HuH-7.5 (cell line): ENCODE measurements around the gene SPATA3.

Experiments
- DNase-seq: peaks from one replicate; pipeline ENCODE4 v3.0.0; 2011; ENCODE audit warnings: low spot score

Gene SPATA3

GRCh38 chr2:230968921-230969658 is 26.8 kb upstream of the SPATA3 start:
- no peak for DNase-seq

- no peak for DNase-seq
These were observed 26.3 kb upstream of the SPATA3 start for GRCh38 chr2:230969659-230970015.

DNA sequence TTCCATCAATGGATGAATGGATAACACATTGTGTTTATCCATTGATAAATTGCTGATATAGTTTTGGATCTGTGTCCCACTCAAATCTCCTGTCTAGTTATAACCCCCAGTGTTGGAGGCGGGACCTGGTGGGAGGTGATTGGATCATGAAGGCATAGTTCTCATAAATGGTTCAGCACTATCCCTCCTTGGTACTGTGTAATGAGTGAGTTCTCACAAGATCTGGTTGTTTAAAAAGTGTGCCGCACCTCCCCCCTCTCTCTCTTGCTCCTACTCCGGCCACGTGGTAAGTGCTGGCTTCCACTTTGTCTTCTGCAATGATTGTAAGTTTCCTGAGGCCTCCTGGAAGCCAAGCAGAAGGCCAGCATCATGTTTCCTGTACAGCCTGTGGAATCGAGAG is 23.9 kb upstream of the SPATA3 start:
- no peak for DNase-seq

GRCh38 chr2:230974096-230974913 is 21.6 kb upstream of the SPATA3 start:
- DNase-seq = no peak

DNA sequence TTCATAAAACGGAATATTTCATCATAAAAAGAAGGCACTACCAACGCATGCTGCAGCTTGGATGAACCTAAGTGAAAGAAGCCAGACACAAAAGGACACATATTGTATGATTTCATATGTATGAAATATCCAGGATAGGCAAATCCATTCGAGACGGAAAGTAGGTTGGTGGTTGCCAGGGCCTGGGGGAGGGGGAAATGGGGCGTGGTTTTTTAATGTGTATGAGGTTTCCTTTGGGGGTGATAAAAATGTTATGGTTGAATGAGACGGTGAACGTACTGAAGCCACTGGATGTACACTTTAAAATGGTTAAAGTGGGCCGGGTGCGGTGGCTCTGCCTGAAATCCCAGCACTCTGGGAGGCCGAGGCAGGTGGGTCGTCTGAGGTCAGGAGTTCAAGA is 20.0 kb upstream of the SPATA3 start:
- DNase-seq = no peak

- DNase-seq = no peak
These were observed 19.2 kb upstream of the SPATA3 start for GRCh38 chr2:230976671-230977171.

DNA sequence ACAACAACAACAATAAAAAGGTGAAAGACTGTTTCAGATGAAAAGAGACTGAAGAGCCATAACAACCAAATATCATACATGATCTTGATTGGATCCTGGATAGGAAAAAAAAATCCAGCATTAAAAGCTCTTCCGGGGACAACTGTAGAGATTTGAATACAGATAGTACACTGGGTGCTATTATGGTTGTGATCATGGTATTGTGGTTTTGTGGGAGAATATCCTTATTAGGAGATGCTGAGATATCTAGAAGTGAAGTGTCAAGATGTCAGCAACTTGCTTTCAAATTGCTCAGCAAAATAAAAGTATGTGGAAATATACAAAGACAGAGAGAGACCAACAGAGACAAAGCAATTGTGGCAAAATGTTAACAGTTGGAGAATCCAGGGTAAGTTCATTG is 15.5 kb upstream of the SPATA3 start:
- no peak for DNase-seq

- DNase-seq = no peak
These were observed 14.2 kb upstream of the SPATA3 start for GRCh38 chr2:230981704-230982103.

DNA sequence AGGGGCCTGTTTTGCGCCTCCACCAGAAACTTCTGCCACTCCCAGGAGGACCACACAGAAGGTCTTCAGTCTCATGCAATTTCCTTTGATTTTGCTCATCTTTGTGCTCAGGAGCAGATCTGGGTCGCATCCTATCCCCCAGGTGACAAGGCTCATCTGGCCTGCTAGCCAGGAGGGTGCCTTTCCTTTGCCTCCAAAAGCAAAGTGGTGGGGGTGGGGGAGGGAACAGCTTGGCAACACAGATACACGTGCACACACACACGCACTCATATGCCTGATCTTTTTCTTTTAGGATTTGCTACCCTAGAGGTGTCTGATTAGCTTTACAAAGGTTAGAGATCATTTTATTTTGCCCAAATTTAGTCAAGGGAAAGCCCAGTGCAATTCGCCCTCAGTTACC is 13.8 kb upstream of the SPATA3 start:
- DNase-seq = no peak

- DNase-seq = no peak
These were observed 13.4 kb upstream of the SPATA3 start for GRCh38 chr2:230982528-230982927.

DNA sequence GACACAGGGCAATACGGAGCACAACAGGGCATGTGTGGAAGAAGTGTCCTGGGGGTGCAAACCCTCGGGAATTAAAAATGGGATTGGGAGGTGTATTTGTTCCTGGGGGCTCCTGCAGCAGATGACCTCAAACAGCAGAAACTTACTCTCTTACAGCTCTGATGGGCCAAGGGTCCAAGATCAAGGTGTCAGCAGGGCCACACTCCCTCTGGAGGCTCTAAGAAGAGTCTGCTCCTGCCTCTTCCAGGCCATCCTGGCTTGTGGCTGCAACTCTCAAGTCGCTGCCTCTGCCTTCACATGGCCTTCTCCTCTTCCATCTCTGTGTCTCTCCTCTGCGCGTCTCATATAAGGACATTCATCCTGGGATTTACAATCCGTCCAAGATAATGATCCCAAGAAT is 12.4 kb upstream of the SPATA3 start:
- DNase-seq = no peak

- no peak for DNase-seq
These were observed 11.3 kb upstream of the SPATA3 start for GRCh38 chr2:230984393-230985220.

GRCh38 chr2:230985519-230986231 is 10.2 kb upstream of the SPATA3 start:
- no peak for DNase-seq

DNA sequence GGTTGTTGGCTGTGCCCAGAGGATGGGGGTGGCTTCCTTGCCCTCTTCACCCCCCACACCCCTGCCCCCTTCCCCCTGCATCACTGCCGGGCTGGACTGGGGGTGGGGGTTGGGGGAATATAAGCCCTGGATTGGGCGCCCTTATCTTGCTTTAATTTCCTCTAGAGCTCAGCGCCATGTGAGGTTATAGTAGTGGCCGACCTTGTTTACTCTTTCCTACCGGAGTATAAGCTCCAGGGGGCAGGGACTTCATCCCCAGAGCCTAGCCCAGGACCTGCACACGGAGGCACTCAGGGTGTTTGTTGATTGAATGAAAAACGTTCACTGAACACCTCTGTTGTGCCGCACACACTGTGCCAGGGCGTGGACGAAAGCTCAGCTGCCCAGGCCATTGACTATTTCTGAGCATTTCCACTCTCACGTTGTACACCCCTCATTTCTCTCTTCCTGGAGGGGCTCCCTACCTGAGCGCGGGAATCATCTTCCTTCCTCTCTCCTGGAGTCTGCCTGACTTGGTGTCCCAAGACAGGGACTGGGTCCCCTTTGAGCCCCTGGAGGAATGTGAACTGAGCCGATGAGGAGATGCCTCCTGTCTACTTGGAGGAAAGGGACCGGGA is 9.3 kb upstream of the SPATA3 start:
- DNase-seq = no peak

DNA sequence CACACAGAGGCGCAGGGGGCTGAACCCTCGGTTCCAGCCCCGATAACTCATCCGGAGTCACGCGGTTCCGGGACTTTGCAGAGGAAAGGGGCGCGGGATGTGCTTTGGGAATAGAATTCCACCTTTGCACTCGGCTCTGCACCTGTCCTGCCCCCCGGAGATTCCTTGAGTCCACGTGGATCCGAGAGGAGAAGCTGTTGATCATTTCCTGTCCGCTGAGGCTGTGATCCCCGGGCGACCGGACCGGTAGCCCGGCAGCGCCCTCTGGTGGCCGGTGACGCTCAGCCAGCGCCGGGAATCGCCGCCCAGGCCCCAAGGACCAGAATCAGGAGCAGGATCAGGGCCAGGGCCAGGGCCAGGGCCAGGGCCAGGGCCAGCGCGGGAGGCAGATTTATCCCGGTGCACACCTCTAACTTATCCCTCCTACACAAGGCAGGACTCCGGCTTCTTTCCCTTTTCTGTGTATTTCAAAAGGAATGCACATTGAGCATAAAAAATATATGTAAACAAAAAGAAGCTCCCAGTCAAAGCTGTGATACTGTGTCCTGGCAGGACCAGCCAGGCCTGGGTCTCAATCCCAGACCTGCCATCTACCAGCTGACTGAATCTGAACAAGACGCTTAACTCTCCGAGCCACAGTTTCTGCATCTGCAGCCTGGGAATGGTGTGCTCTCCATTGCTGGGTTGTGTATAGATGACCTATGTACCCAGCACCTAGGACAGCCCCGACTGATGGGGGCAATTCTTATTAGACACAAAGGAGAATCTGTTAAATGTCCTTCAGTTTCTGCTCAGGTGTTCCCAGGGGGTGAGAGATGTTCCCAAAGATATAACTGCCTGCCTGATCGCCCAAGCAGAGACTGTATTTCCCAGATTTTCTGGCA is 8.5 kb upstream of the SPATA3 start:
- peak; percentile 97 for DNase-seq

GRCh38 chr2:230989731-230990130 is 6.2 kb upstream of the SPATA3 start:
- DNase-seq = no peak

- no peak for DNase-seq
These were observed 5.6 kb upstream of the SPATA3 start for GRCh38 chr2:230990131-230990898.

GRCh38 chr2:230990899-230991150 is 5.1 kb upstream of the SPATA3 start:
- DNase-seq = no peak

DNA sequence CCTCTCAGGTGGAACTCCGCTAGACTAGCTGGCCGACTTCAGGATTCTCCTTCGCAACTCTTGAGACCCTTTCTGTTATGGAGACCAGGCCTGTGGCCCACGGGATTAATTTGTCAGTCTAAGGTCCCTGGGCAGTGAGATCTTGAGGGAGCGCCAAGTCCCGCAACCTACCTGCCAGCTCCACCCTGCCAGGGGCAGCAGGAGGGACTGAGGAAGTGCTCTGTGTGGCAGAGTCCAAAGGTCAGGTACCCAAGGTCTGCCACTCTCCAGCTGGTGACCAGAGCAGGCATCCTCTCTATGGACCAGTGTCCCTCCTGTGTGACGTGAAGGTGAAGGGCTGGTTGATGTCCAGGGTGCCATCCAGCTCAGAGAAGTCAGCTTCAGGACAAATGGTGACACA is 4.3 kb upstream of the SPATA3 start:
- no peak for DNase-seq

DNA sequence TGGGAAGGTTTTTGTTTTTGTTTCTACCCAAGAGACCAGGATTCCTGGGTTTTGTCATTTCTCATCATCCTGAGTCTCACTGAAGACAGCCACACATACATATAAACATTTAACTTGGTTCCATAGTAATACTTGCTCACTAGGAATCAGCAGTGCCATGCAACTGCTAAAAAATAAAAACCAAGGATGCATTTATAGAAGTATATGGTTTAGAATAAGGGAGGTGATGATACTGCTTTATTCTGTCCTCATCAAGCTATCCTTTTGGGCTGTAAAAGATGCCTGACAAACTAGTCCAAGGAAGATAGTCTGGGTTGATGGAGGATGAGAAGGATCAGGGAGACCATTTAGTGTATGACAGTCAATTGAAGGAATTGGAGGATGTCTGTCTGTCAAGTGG is 740 bp downstream of the SPATA3 start:
- no peak for DNase-seq
